ENCODE measurements around the gene RPAP2. TPM values are rescaled to one million over a fixed set of nuclear protein-coding genes. Genes with fewer than 3 reads are reported as not detected.

Gene RPAP2
- total RNA-seq, 1 donor from 2014 or later, result 40.3 TPM

DNA sequence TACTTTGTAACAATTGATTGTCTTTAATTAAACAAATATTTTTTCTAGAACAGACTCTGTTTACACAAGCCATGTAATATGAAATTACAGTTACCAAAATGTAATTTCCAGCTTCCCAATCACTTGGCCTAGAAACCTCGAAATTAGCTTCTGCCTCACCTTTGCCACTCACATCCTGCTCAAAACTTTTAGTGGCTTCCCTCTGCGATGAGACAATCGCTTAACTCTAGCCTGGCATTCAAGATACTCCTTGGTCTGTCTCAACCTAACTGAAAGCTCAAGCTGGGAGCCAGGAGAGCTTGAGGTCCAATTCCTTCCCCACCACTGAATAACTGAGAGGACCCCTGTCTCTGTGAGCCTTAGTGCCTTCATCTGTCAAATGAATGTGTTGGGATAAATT is 145.0 kb downstream of the RPAP2 start:
- intact Hi-C loops (cut with micrococcal nuclease), result loop anchor here (2.0 kb wide), 1 partner anchor 33 kb away; no protein-coding TSS in a partner anchor

DNA sequence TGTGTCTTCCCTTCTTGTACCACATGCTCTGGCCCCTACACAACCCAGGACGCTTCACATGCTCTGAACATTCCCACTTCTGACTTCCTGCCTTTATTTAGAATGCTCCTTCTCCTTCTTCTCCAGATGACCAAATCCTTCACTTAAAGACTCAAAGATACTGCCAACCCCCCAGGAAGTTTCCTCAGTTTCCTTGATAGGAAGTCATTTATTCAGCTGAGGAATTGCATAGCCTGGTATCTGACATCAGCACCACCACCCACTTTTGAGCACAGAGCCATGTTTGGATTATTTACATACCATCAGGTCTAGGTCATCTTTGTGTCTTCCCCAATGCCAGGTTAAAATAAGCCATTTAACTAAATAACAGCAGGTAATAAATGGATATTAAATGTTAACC is 145.5 kb downstream of the RPAP2 start:
- intact Hi-C loops (cut with micrococcal nuclease), result loop anchor here (2.0 kb wide), 1 partner anchor 34 kb away; no protein-coding TSS in a partner anchor

- intact Hi-C loops (cut with micrococcal nuclease), result loop anchor here (2.0 kb wide), 1 partner anchor 35 kb away; no protein-coding TSS in a partner anchor
These were observed 147.0 kb downstream of the RPAP2 start for GRCh38 chr1:92445865-92446264.

- intact Hi-C loops (cut with micrococcal nuclease), result no loop called here
These were observed 147.7 kb downstream of the RPAP2 start for GRCh38 chr1:92446546-92446945.

GRCh38 chr1:92447033-92447681 is 148.3 kb downstream of the RPAP2 start:
- intact Hi-C loops (cut with micrococcal nuclease), result no loop called here

- intact Hi-C loops (cut with micrococcal nuclease), result no loop called here
These were observed 149.1 kb downstream of the RPAP2 start for GRCh38 chr1:92447976-92448375.

Other genes with a start within 250 kb of the RPAP2 start
- gene SETSIP, start 223.6 kb upstream of the RPAP2 start, total RNA-seq, result not detected in 2 replicates
- gene BTBD8, start 218.7 kb upstream of the RPAP2 start, total RNA-seq, result 0.93 and 1.4 TPM in 2 replicates
- not detected in 2 replicates for gene C1orf146, start 81.1 kb upstream of the RPAP2 start, total RNA-seq
- 26.3 and 28.9 TPM in 2 replicates for gene GLMN, start 72 bp upstream of the RPAP2 start, total RNA-seq
- 92.4 and 94.5 TPM in 2 replicates for gene GFI1, start 187.9 kb downstream of the RPAP2 start, total RNA-seq